D721Med (cell line): ENCODE results near the gene MIF4GD.
"Not testable (repeated sequence)": the region's sequence is repeated elsewhere in the genome, so short reads cannot be mapped to it uniquely, and the experiment has no call there.

Experiments used
- DNase-seq: peaks from one replicate; pipeline ENCODE4 v3.0.0; 2011; ENCODE audit warnings: low spot score; ENCODE audit not compliant: insufficient read length
- FAIRE-seq: peaks from 2 replicates; lab custom pipeline; 2011; peaks lifted over from hg19 to GRCh38; lab: Jason Lieb, UNC
- TF ChIP-seq, protein P1 (sequence below): IDR thresholded peaks from 2 replicates; pipeline ENCODE4 v1.5.1; 2012; ENCODE audit warnings: mild to moderate bottlenecking, control low read depth; ENCODE audit not compliant: insufficient read depth; ENCODE audit errors: missing control alignments

The MIF4GD gene

DNA sequence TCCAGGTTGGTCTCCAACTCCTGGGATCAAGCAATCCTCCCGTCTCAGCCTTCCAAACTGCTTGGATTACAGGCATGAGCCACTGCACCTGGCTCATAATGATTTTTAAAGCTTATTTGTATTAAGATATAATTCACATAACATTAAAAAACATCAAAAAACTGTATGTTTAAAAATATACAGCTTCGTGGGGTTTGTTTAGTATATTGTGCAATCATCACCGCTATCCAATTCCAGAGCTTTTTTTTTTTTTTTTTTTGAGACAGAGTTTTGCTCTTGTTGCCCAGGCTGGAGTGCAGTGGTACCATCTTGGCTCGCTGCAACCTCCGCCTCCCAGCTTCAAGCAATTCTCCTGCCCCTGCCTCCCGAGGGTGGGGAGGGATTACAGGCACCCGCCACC lies 29.2 kb upstream of the MIF4GD start:
- TF ChIP-seq, protein P1, sequence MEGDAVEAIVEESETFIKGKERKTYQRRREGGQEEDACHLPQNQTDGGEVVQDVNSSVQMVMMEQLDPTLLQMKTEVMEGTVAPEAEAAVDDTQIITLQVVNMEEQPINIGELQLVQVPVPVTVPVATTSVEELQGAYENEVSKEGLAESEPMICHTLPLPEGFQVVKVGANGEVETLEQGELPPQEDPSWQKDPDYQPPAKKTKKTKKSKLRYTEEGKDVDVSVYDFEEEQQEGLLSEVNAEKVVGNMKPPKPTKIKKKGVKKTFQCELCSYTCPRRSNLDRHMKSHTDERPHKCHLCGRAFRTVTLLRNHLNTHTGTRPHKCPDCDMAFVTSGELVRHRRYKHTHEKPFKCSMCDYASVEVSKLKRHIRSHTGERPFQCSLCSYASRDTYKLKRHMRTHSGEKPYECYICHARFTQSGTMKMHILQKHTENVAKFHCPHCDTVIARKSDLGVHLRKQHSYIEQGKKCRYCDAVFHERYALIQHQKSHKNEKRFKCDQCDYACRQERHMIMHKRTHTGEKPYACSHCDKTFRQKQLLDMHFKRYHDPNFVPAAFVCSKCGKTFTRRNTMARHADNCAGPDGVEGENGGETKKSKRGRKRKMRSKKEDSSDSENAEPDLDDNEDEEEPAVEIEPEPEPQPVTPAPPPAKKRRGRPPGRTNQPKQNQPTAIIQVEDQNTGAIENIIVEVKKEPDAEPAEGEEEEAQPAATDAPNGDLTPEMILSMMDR: no peak
- DNase-seq (no peak), FAIRE-seq (no peak)

- no peak for DNase-seq
- TF ChIP-seq, protein P1: no peak
- FAIRE-seq: no peak
Measured at GRCh38 chr17:75295201-75296158, 24.4 kb upstream of the MIF4GD start.

GRCh38 chr17:75292810-75293448 lies 21.9 kb upstream of the MIF4GD start:
- not testable (repeated sequence) for FAIRE-seq, DNase-seq

GRCh38 chr17:75289832-75290337 lies 18.9 kb upstream of the MIF4GD start:
- TF ChIP-seq, protein P1: no peak
- FAIRE-seq (no peak), DNase-seq (no peak)

DNA sequence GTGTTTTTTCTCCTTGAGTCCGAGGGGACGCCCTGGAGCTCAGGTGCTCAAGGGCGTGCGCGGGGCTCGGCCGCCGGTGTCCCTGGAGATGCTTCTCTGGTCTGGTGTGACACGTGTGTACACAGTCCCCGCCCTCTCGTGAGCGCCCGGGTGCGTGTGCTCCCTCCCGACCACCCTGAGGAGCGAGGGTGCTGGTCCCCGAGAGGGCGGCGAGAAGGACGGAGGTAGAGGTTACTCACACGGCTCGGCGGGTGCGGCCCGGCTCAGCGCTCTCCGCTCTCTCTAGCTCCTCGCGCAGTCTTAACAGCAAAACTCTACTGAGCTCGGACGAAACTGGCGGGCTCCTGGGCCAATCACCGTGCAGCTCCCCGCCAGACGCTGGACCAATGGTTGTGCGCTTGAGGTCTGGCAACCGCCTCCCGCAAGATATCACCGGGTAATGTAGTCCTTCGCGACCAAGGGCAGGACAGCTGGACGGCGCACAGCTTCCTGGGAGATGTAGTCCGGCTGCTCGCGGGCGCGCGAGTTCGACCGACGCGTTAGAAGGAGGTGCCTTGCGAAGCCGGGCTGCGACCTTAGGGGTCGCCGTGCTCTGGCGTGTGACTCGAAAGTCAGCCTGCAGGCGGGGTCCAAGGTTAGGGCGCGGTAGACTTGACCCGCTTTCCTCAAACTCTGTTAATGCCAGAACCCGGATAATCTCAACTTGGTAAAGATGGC lies 18.2 kb upstream of the MIF4GD start, which contains the start of gene SLC25A19:
SLC25A19 (minus strand) TSS at position 319 of the 717 bp plus-strand sequence. CDS start 2,669 bp downstream, outside the sequence.
- FAIRE-seq: no peak
- peak; percentile 99 for DNase-seq
- TF ChIP-seq, protein P1: peak; percentile 37

GRCh38 chr17:75288770-75289114 lies 17.7 kb upstream of the MIF4GD start:
- FAIRE-seq (no peak), DNase-seq (peak; percentile 32)

More at GRCh38 chr17:75288770-75289114, 17.7 kb upstream of the MIF4GD start:
- TF ChIP-seq, protein P1: no peak
